Stimulated activated CD4-positive, alpha-beta T cell treated with anti-CD3 and anti-CD28 coated beads, TNF-alpha, amount 100 ng/mL, for 24 hours (primary cell): ENCODE measurements around the gene ROR1.

Experiments used
- DNase-seq, 3 experiments: peaks; one replicate each; pipeline ENCODE4 v3.0.0-alpha.2; 2020; ENCODE audit warnings: low read depth in 3 of 3

ROR1 gene

GRCh38 chr1:64019818-64020217 lies 246.0 kb downstream of the ROR1 start:
- DNase-seq = no peak

- no peak for DNase-seq
These were observed 247.2 kb downstream of the ROR1 start for GRCh38 chr1:64021066-64021465.

- DNase-seq = no peak
These were observed 251.2 kb downstream of the ROR1 start for GRCh38 chr1:64025051-64025450.

- DNase-seq = no peak
These were observed 255.2 kb downstream of the ROR1 start for GRCh38 chr1:64029037-64029436.

GRCh38 chr1:64030411-64030810 lies 256.6 kb downstream of the ROR1 start:
- DNase-seq = no peak

GRCh38 chr1:64031236-64031635 lies 257.4 kb downstream of the ROR1 start:
- DNase-seq = no peak

- DNase-seq = no peak
These were observed 259.9 kb downstream of the ROR1 start for GRCh38 chr1:64033667-64034220.

- no peak for DNase-seq
These were observed 262.7 kb downstream of the ROR1 start for GRCh38 chr1:64036549-64036948.

- no peak for DNase-seq
These were observed 264.3 kb downstream of the ROR1 start for GRCh38 chr1:64038119-64038518.

GRCh38 chr1:64038965-64039364 lies 265.1 kb downstream of the ROR1 start:
- no peak for DNase-seq

- DNase-seq = no peak
These were observed 265.6 kb downstream of the ROR1 start for GRCh38 chr1:64039390-64039926.

GRCh38 chr1:64041371-64042131 lies 267.7 kb downstream of the ROR1 start:
- DNase-seq = no peak

- no peak for DNase-seq
These were observed 268.7 kb downstream of the ROR1 start for GRCh38 chr1:64042331-64043100.

- DNase-seq = no peak
These were observed 269.5 kb downstream of the ROR1 start for GRCh38 chr1:64043288-64043687.

- DNase-seq = no peak
These were observed 270.2 kb downstream of the ROR1 start for GRCh38 chr1:64043976-64044375.

- DNase-seq = no peak
These were observed 272.4 kb downstream of the ROR1 start for GRCh38 chr1:64046243-64046642.

GRCh38 chr1:64046891-64047290 lies 273.1 kb downstream of the ROR1 start:
- no peak for DNase-seq

- no peak for DNase-seq
These were observed 273.8 kb downstream of the ROR1 start for GRCh38 chr1:64047549-64047996.

GRCh38 chr1:64049900-64050540 lies 276.2 kb downstream of the ROR1 start:
- no peak for DNase-seq

- DNase-seq = no peak
These were observed 276.8 kb downstream of the ROR1 start for GRCh38 chr1:64050601-64051000.

GRCh38 chr1:64051796-64052195 lies 278.0 kb downstream of the ROR1 start:
- no peak for DNase-seq

- no peak for DNase-seq
These were observed 279.0 kb downstream of the ROR1 start for GRCh38 chr1:64052777-64053176.
